ENCODE measurements around the gene CRHR2. TPM values are rescaled to one million over a fixed set of nuclear protein-coding genes. Genes with fewer than 3 reads are reported as not detected.

Gene CRHR2
- total and polyA plus RNA-seq, 4 donors = 0.02 to 0.20 TPM; not detected in 2

GRCh38 chr7:30604901-30605300 is 77.4 kb downstream of the CRHR2 start:
- ATAC-seq (ENCODE audit: insufficient read depth, low FRiP score) = no peak
- whole genome bisulfite sequencing, 2 donors = 92% methylated on average over 3 of the region's 3 CpGs
- TF ChIP-seq, protein P1, sequence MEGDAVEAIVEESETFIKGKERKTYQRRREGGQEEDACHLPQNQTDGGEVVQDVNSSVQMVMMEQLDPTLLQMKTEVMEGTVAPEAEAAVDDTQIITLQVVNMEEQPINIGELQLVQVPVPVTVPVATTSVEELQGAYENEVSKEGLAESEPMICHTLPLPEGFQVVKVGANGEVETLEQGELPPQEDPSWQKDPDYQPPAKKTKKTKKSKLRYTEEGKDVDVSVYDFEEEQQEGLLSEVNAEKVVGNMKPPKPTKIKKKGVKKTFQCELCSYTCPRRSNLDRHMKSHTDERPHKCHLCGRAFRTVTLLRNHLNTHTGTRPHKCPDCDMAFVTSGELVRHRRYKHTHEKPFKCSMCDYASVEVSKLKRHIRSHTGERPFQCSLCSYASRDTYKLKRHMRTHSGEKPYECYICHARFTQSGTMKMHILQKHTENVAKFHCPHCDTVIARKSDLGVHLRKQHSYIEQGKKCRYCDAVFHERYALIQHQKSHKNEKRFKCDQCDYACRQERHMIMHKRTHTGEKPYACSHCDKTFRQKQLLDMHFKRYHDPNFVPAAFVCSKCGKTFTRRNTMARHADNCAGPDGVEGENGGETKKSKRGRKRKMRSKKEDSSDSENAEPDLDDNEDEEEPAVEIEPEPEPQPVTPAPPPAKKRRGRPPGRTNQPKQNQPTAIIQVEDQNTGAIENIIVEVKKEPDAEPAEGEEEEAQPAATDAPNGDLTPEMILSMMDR (IDR thresholded peaks at IDR 0.05; ENCODE audit: control extremely low read depth, extremely low read depth) = no peak
- no peaks in the 10 kb centered on the region for H3K27me3 ChIP-seq (ENCODE audit: control insufficient read depth in 3 of 3, insufficient read depth in 3 of 3, low read length in 2 of 3)
- no peak overlapping the region for H3K27ac ChIP-seq (ENCODE audit: low read depth in 1 of 2, low read length in 1 of 2)
- DNase-seq = no peak
- no peak overlapping the region for H3K4me3 ChIP-seq
- H3K36me3 ChIP-seq (ENCODE audit: control insufficient read depth in 4 of 4, insufficient read depth in 4 of 4, low read length in 4 of 4) = peaks cover 9 to 45% (median 24%) of the 10 kb centered on the region in 4 donors
- no peaks in the 10 kb centered on the region for H3K9me3 ChIP-seq (ENCODE audit: control insufficient read depth in 4 of 4, insufficient read depth in 3 of 4, low read length in 3 of 4)
- H3K9ac ChIP-seq (ENCODE audit: insufficient read depth in 1 of 2, low read length in 2 of 2) = no peak overlapping the region
- no peaks in the 10 kb centered on the region for H3K4me1 ChIP-seq (ENCODE audit: control insufficient read depth in 5 of 5, insufficient read depth in 5 of 5, low read length in 5 of 5)

Other genes with a start within 250 kb of the CRHR2 start
- 10 to 100 TPM; 22.0 to 46.1 TPM for gene NOD1, start 203.7 kb downstream of the CRHR2 start, total RNA-seq
- gene NOD1, start 203.7 kb downstream of the CRHR2 start, polyA plus RNA-seq = 10 to 100 TPM; 11.5 to 21.0 TPM
- gene GGCT, start 177.6 kb downstream of the CRHR2 start, total RNA-seq = 10 to 100 TPM; 33.1 to 38.1 TPM
- 10 to 100 TPM; 45.0 to 90.1 TPM for gene GGCT, start 177.6 kb downstream of the CRHR2 start, polyA plus RNA-seq
- 100 to 1,000 TPM in 1 of 2 donors, 10 to 100 TPM in 1; 55.5 to 132 TPM for gene GARS1, start 87.6 kb downstream of the CRHR2 start, total RNA-seq
- gene GARS1, start 87.6 kb downstream of the CRHR2 start, polyA plus RNA-seq = 10 to 100 TPM; 85.0 to 99.3 TPM
- gene INMT, start 69.7 kb upstream of the CRHR2 start, total RNA-seq = 100 to 1,000 TPM; 157 to 200 TPM
- 10 to 100 TPM; 88.7 to 97.2 TPM for gene INMT, start 69.7 kb upstream of the CRHR2 start, polyA plus RNA-seq
- gene MINDY4, start 89.0 kb upstream of the CRHR2 start, total RNA-seq = 10 to 100 TPM; 13.3 to 24.1 TPM
- 1 to 10 TPM; 5.0 to 8.1 TPM for gene MINDY4, start 89.0 kb upstream of the CRHR2 start, polyA plus RNA-seq
- 100 to 1,000 TPM; 328 to 655 TPM for gene AQP1, start 229.4 kb upstream of the CRHR2 start, total RNA-seq
- gene AQP1, start 229.4 kb upstream of the CRHR2 start, polyA plus RNA-seq = 100 to 1,000 TPM; 267 to 527 TPM

All from lung (tissue), 12 donors.